ENCODE measurements around the gene SLC66A2.
"Not testable (repeated sequence)": the region's sequence is repeated elsewhere in the genome, so short reads cannot be mapped to it uniquely, and the experiment has no call there.

Gene SLC66A2

GRCh38 chr18:79866889-79867574 lies 84.4 kb downstream of the SLC66A2 start:
- no peak for DNase-seq (ENCODE audit: low spot score)

GRCh38 chr18:79865951-79866350 lies 85.5 kb downstream of the SLC66A2 start:
- not testable (repeated sequence) for DNase-seq (ENCODE audit: low spot score)

- DNase-seq (ENCODE audit: low spot score), result not testable (repeated sequence)
Observed at GRCh38 chr18:79864955-79865354, 86.5 kb downstream of the SLC66A2 start.

- DNase-seq (ENCODE audit: low spot score), result no peak
Observed at GRCh38 chr18:79864006-79864725, 87.3 kb downstream of the SLC66A2 start.

GRCh38 chr18:79863161-79864005 lies 88.1 kb downstream of the SLC66A2 start:
- no peak for DNase-seq (ENCODE audit: low spot score)

GRCh38 chr18:79862562-79862961 lies 88.9 kb downstream of the SLC66A2 start:
- no peak for DNase-seq (ENCODE audit: low spot score)

GRCh38 chr18:79861687-79862086 lies 89.8 kb downstream of the SLC66A2 start:
- DNase-seq (ENCODE audit: low spot score), result no peak

GRCh38 chr18:79859314-79859713 lies 92.1 kb downstream of the SLC66A2 start:
- no peak for DNase-seq (ENCODE audit: low spot score)

GRCh38 chr18:79857082-79857671 lies 94.3 kb downstream of the SLC66A2 start:
- DNase-seq (ENCODE audit: low spot score), result no peak

GRCh38 chr18:79856119-79857007 lies 95.1 kb downstream of the SLC66A2 start:
- no peak for DNase-seq (ENCODE audit: low spot score)

GRCh38 chr18:79855147-79855933 lies 96.1 kb downstream of the SLC66A2 start:
- DNase-seq (ENCODE audit: low spot score), result no peak

GRCh38 chr18:79853993-79854364 lies 97.5 kb downstream of the SLC66A2 start:
- DNase-seq (ENCODE audit: low spot score), result no peak

- DNase-seq (ENCODE audit: low spot score), result no peak
Observed at GRCh38 chr18:79853303-79853992, 98.0 kb downstream of the SLC66A2 start.

GRCh38 chr18:79852561-79853302 lies 98.7 kb downstream of the SLC66A2 start:
- no peak for DNase-seq (ENCODE audit: low spot score)

Data from LoVo (cell line).